Mucosa of descending colon (tissue), 3 donors: ENCODE results near the gene RGSL1. TPM values are rescaled to one million over a fixed set of nuclear protein-coding genes. Genes with fewer than 3 reads are reported as not detected.

Source experiments
- ATAC-seq: fragments of 200-7000 bp; cut with Tn5 transposase; one replicate; pipeline ENCODE4 v1.9.1; 2020; ENCODE audit warnings: mild to moderate bottlenecking, moderate library complexity
- DNase-seq, 3 donors: peaks; one replicate each; pipeline ENCODE4 v3.0.0-alpha.2; 2020
- H3K36me3 ChIP-seq: fragments of 200-600 bp; one replicate; pipeline ENCODE4 v1.8.0; 2021; ENCODE audit warnings: low read depth, mild to moderate bottlenecking
- H3K4me1 ChIP-seq: fragments of 200-600 bp; one replicate; pipeline ENCODE4 v1.8.0; 2021; ENCODE audit warnings: low read depth, mild to moderate bottlenecking
- H3K4me3 ChIP-seq: fragments of 200-600 bp; one replicate; pipeline ENCODE4 v1.8.0; 2021; ENCODE audit warnings: mild to moderate bottlenecking
- H3K9me3 ChIP-seq: fragments of 200-600 bp; one replicate; pipeline ENCODE4 v1.8.0; 2021; ENCODE audit warnings: mild to moderate bottlenecking
- intact Hi-C, 2 donors: fragments of 100-400 bp; cut with DNase I in 1 of 2; cut with micrococcal nuclease in 1 of 2; formaldehyde crosslinking; loops; one replicate each; pipeline versions ENCODE4 v1.11.0 to v1.11.1; 2022; cut with DNase I, micrococcal nuclease
- total RNA-seq, 3 donors: library from RNA; stranded (reverse); fragmentation: NEBNext Ultra II Directional in 2 of 3; extraction: Animal tissue kit (Norgen Biotek cat#: 25700) in 2 of 3; gene quantifications; one replicate each; pipeline versions ENCODE4 v1.2.1 to v1.2.4, GENCODE V29; 2021 to 2023
- TF ChIP-seq, protein P1 (sequence below): fragments of 200-600 bp; IDR thresholded peaks from one replicate; pipeline ENCODE4 v1.8.0; 2022; ENCODE audit warnings: antibody characterized with exemption, mild to moderate bottlenecking
- donor health status: DM: no; HTN: no; CAD: no; lungs with moderate emphysema.
- donor health status: DM: no; HTN: no; CAD: no.
- donor health status: DM: no; HTN: yes; CAD: no.

The RGSL1 gene
- total RNA-seq, 3 donors from 2014 or later: not detected

GRCh38 chr1:182552527-182552926, 102.6 kb downstream of the RGSL1 start:
- Histone ChIP-seq H3K36me3 (no peaks in the 10 kb centered on the region), H3K9me3 (peaks cover 5% of the 10 kb centered on the region), H3K4me1 (no peaks in the 10 kb centered on the region), H3K4me3 (no peak overlapping the region)
- intact Hi-C loops: no loop called here
- TF ChIP-seq, protein P1, sequence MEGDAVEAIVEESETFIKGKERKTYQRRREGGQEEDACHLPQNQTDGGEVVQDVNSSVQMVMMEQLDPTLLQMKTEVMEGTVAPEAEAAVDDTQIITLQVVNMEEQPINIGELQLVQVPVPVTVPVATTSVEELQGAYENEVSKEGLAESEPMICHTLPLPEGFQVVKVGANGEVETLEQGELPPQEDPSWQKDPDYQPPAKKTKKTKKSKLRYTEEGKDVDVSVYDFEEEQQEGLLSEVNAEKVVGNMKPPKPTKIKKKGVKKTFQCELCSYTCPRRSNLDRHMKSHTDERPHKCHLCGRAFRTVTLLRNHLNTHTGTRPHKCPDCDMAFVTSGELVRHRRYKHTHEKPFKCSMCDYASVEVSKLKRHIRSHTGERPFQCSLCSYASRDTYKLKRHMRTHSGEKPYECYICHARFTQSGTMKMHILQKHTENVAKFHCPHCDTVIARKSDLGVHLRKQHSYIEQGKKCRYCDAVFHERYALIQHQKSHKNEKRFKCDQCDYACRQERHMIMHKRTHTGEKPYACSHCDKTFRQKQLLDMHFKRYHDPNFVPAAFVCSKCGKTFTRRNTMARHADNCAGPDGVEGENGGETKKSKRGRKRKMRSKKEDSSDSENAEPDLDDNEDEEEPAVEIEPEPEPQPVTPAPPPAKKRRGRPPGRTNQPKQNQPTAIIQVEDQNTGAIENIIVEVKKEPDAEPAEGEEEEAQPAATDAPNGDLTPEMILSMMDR: no peak
- DNase-seq (no peak), ATAC-seq (no peak)

DNA sequence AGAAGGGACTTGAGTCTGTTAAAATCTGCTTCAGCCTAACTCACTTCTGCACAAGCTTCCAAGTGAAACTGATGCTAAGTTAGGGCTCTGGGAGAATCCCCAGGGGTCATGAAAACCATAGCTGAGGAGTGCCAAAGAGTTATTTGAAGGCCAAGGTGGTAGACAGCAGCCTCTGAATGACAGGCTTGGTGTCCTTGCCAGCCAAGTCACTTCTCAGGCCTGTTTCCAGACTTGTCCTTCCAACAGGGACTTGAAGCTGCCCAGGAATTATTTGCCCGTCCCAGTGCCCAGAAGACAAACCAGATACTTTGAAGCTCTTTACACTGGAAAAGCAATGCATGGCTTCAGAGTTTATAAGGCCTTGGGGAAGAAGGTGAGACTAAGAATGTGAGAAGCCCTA, 105.5 kb downstream of the RGSL1 start:
- intact Hi-C loops: no loop called here

DNA sequence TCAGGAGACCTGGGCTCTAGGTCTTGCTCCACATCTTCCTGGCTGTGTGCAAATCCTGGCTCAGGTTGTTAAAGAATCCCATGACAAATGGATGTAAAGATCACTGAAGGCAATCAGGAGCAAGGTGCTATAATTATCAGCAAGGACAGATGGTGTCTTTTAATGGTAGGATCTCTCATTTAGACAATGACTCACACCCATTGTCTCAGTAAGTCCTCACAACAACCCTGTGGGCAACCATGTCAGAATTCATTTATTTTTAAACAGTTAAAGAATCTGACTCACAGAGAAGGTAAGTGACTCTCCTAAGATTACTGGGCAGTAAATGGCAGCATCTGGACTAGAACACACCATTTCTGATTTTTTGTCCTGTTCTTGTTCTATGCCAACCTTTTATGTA, 106.3 kb downstream of the RGSL1 start:
- TF ChIP-seq, protein P1: no peak
- Histone ChIP-seq H3K9me3 (peaks cover 5% of the 10 kb centered on the region), H3K4me1 (no peaks in the 10 kb centered on the region), H3K36me3 (no peaks in the 10 kb centered on the region), H3K4me3 (no peak overlapping the region)
- ATAC-seq (no peak), DNase-seq (no peak)
- intact Hi-C loops: no loop called here

More for the DNA sequence above, 105.5 kb downstream of the RGSL1 start:
- Histone ChIP-seq H3K36me3 (no peaks in the 10 kb centered on the region), H3K9me3 (peaks cover 5% of the 10 kb centered on the region), H3K4me1 (no peaks in the 10 kb centered on the region), H3K4me3 (no peak overlapping the region)
- TF ChIP-seq, protein P1: no peak
- ATAC-seq (no peak), DNase-seq (no peak)

DNA sequence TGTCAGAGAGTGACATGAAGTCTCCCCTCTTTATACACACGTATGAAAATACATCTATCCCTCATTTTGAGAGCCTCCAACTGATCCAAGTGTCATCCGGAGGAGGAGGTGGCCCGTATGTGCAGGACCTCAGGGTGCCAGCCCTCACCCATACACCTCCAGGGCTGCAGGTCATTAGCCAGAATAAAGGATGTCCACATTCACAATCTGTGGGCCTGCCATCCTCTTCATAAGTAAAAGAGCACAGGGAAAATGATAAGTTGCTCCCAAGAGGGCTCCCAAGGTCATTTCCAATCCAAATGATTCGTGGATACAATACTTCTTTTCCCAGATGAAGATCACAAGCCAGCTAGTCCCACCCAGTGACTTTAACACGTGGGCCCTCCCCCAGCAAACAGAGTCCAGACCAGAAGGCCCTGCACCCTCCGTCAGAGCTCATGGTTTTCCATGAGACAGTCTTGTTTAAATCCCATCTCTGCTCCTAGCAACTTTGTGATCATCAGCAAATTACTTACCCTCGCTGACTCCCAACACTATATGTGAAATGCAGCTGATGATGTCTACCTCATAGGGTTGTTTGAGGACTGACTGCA, 110.5 kb downstream of the RGSL1 start:
- TF ChIP-seq, protein P1: no peak
- intact Hi-C loops: no loop called here
- H3K36me3 ChIP-seq: no peaks in the 10 kb centered on the region
- DNase-seq (no peak), ATAC-seq (no peak)
- no peaks in the 10 kb centered on the region for H3K9me3 ChIP-seq
- no peaks in the 10 kb centered on the region for H3K4me1 ChIP-seq
- no peak overlapping the region for H3K4me3 ChIP-seq

DNA sequence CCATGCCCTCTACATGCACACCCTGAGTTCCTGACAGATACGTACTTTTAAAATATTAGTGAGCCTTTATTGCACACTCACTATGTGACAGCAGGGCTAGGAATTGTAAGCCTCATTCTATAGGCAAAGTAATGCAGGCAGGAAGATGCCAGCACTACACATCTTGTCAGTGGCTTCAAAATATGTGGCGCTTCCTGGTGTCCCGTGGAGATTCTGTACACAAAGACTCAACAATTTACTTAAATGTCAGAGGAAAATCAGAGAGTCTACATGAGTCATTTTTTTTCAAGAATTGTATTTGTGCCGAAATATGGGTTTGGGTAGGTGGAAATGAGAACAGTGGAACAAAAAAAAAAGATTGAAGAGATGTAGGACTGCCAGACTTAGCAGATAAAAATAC, 111.5 kb downstream of the RGSL1 start:
- Histone ChIP-seq H3K9me3 (no peaks in the 10 kb centered on the region), H3K4me1 (no peaks in the 10 kb centered on the region), H3K36me3 (no peaks in the 10 kb centered on the region), H3K4me3 (no peak overlapping the region)
- DNase-seq: no peak
- intact Hi-C loops: no loop called here
- ATAC-seq: no peak
- TF ChIP-seq, protein P1: no peak

- Histone ChIP-seq H3K4me1 (no peaks in the 10 kb centered on the region), H3K4me3 (no peak overlapping the region), H3K9me3 (no peaks in the 10 kb centered on the region), H3K36me3 (no peaks in the 10 kb centered on the region)
- ATAC-seq (no peak), DNase-seq (no peak)
- TF ChIP-seq, protein P1: no peak
- intact Hi-C loops: no loop called here
These were observed 113.1 kb downstream of the RGSL1 start for GRCh38 chr1:182563095-182563494.
